ENCODE results near the gene TESK2. TPM values are rescaled to one million over a fixed set of nuclear protein-coding genes. Genes with fewer than 3 reads are reported as not detected.
A peak's percentile ranks its signal among the peaks of the same experiment; 100 is the strongest.

The TESK2 gene
- total RNA-seq, 1 experiment from 2014 or later = 13.8 TPM

DNA sequence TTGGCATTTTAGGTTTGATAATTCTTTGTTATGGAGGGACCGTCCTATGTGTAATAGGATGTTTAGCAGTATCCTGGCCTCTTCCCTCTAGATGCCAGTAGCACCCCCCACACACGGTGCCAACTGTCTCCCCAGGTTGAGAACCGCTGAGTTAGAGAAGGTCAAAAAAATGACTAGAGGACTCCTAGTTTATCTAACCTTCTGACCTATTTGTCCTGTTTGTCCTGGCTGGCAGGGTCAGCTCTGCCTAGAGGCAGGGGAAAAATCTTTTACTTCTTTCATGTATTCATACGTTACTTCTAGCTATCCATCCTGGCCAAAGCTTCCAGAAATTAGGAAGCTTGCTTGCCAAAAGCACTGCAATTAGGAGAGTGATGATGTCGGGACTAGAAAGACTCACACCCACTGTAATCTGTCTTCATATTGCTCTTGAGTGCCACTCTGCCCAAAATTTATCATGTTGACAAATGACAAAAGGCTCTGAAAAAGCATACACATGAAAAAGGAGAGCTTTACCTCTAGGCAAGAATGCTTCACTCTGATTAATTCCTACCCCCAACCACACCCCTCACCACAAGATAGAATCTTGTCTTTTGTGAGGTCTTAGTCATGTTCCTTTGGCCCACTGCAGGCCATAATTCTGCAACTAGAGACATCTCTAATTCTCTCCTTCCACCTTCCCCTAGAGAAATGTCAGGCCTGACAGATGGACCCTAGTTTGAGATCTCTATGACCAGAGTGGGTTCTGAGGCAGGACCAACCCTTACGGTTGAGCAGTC is 45.2 kb upstream of the TESK2 start:
- no peak overlapping the region for H3K4me3 ChIP-seq
- H3K4me1 ChIP-seq (replicated peaks; ENCODE audit: insufficient read depth) = peaks cover 13% of the 10 kb centered on the region
- ChIA-PET CTCF (interaction anchor here (0.8 kb wide), 1 partner anchor 9 kb away, joined by 4 read pairs; no protein-coding TSS in a partner anchor), POLR2A (ENCODE audit: unreplicated experiment) (interaction anchor here (0.6 to 0.7 kb wide), 3 partner anchors 9 to 47 kb away, joined by 3 read pairs; no protein-coding TSS in a partner anchor)
- H3K4me2 ChIP-seq = 0 out of 2 replicates have a peak overlapping the region, but pooled peaks have one; percentile 11
- no peaks in the 10 kb centered on the region for H3K9me3 ChIP-seq (ENCODE audit: insufficient read depth, low read depth)
- no peaks in the 10 kb centered on the region for H3K9me2 ChIP-seq (ENCODE audit: insufficient read depth)
- peaks cover 14% of the 10 kb centered on the region; the same call in 1 of the 2 replicates for H3F3A ChIP-seq (ENCODE audit: insufficient read depth, low read depth)
- no peaks in the 10 kb centered on the region for H3K36me3 ChIP-seq (ENCODE audit: low read depth)
- H3K79me2 ChIP-seq (ENCODE audit: low read depth) = no peaks in the 10 kb centered on the region
- H4K20me1 ChIP-seq (ENCODE audit: insufficient read depth) = no peaks in the 10 kb centered on the region
- no peak overlapping the region for H3K27ac ChIP-seq
- TF ChIP-seq, protein P1, sequence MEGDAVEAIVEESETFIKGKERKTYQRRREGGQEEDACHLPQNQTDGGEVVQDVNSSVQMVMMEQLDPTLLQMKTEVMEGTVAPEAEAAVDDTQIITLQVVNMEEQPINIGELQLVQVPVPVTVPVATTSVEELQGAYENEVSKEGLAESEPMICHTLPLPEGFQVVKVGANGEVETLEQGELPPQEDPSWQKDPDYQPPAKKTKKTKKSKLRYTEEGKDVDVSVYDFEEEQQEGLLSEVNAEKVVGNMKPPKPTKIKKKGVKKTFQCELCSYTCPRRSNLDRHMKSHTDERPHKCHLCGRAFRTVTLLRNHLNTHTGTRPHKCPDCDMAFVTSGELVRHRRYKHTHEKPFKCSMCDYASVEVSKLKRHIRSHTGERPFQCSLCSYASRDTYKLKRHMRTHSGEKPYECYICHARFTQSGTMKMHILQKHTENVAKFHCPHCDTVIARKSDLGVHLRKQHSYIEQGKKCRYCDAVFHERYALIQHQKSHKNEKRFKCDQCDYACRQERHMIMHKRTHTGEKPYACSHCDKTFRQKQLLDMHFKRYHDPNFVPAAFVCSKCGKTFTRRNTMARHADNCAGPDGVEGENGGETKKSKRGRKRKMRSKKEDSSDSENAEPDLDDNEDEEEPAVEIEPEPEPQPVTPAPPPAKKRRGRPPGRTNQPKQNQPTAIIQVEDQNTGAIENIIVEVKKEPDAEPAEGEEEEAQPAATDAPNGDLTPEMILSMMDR (conservative IDR thresholded peaks at IDR 0.05) = no peak
- no peak for TF ChIP-seq EZH2 (IDR thresholded peaks at IDR 0.05; ENCODE audit: low read depth)
- H3K27me3 ChIP-seq (ENCODE audit: insufficient read depth, low read depth) = no peaks in the 10 kb centered on the region
- intact Hi-C loops (cut with micrococcal nuclease; ENCODE audit: unreplicated experiment) = no loop called here
- no TSS peak for BruUV-seq (replicated peaks)
- H2AFZ ChIP-seq = no peak overlapping the region
- no peak for DNase-seq

DNA sequence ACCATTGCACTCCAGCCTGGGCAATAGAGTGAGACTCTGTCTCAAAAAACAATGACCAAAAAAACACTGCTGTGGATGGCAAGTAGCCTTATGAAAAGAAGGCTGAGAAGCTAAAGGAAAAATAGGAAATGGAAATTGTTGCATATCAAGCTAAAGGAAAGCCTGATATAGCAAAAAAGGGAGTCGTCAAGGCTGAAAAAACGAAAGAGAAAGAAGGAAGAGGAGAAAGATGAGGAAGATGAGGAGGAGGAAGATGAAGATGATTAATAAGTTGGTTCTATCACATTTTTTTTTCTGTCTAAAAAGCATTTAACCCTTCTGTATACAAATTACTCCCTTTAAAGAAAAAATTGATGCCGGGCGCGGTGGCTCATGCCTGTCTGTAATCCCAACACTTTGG is 40.9 kb upstream of the TESK2 start:
- no peak overlapping the region for H3K4me3 ChIP-seq
- H3K36me3 ChIP-seq (ENCODE audit: low read depth) = no peaks in the 10 kb centered on the region
- H3F3A ChIP-seq (ENCODE audit: insufficient read depth, low read depth) = peaks cover 11% of the 10 kb centered on the region; the same call in 1 of the 2 replicates
- H3K79me2 ChIP-seq (ENCODE audit: low read depth) = no peaks in the 10 kb centered on the region
- ChIA-PET CTCF (interaction anchor here (0.7 kb wide), 1 partner anchor 230 kb away, joined by 4 read pairs; no protein-coding TSS in a partner anchor), POLR2A (ENCODE audit: unreplicated experiment) (no interaction called here)
- H3K9me3 ChIP-seq (ENCODE audit: insufficient read depth, low read depth) = no peaks in the 10 kb centered on the region
- intact Hi-C loops (cut with micrococcal nuclease; ENCODE audit: unreplicated experiment) = no loop called here
- peaks cover 13% of the 10 kb centered on the region for H3K4me1 ChIP-seq (replicated peaks; ENCODE audit: insufficient read depth)
- no peak for TF ChIP-seq EZH2 (IDR thresholded peaks at IDR 0.05; ENCODE audit: low read depth)
- TF ChIP-seq, protein P1 (conservative IDR thresholded peaks at IDR 0.05) = no peak
- no peaks in the 10 kb centered on the region for H4K20me1 ChIP-seq (ENCODE audit: insufficient read depth)
- H3K27me3 ChIP-seq (ENCODE audit: insufficient read depth, low read depth) = no peaks in the 10 kb centered on the region
- no TSS peak for BruUV-seq (replicated peaks)
- DNase-seq = no peak
- H2AFZ ChIP-seq = no peak overlapping the region
- no peak overlapping the region for H3K27ac ChIP-seq
- H3K4me2 ChIP-seq = no peak overlapping the region
- no peaks in the 10 kb centered on the region for H3K9me2 ChIP-seq (ENCODE audit: insufficient read depth)

DNA sequence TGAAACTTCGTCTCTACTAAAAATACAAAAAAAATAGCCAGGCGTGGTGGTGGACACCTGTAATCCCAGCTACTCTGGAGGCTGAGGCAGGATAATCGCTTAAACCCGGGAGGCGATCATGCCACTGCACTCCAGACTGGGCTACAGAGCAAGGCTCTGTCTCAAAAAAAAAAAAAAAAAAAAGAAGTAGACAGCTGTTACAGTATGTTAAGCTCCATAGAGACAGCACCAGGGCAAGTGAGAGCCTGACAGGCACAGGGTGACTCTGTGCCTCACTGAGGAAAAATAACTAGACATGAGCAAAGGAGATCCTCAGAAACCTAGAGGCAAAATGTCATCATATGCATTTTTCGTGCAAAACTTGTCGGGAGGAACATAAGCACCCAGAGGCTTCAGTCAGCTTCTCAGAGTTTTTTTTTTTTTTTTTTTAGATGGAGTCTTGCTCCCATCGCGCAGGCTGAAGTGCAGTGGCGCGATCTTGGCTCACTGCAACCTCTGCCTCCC is 39.7 kb upstream of the TESK2 start:
- CTCF ChIA-PET = no interaction called here
- H3K4me3 ChIP-seq = no peak overlapping the region

More for the DNA sequence above, 39.7 kb upstream of the TESK2 start:
- no peak overlapping the region for H2AFZ ChIP-seq
- H3K36me3 ChIP-seq (ENCODE audit: low read depth) = no peaks in the 10 kb centered on the region
- peaks cover 4% of the 10 kb centered on the region; the same call in 1 of the 2 replicates for H3F3A ChIP-seq (ENCODE audit: insufficient read depth, low read depth)
- intact Hi-C loops (cut with micrococcal nuclease; ENCODE audit: unreplicated experiment) = no loop called here
- POLR2A ChIA-PET (ENCODE audit: unreplicated experiment) = no interaction called here
- no peaks in the 10 kb centered on the region for H3K9me2 ChIP-seq (ENCODE audit: insufficient read depth)
- no TSS peak for BruUV-seq (replicated peaks)
- DNase-seq = no peak
- no peak overlapping the region for H3K27ac ChIP-seq
- H3K4me1 ChIP-seq (replicated peaks; ENCODE audit: insufficient read depth) = peaks cover 15% of the 10 kb centered on the region
- no peak overlapping the region for H3K4me2 ChIP-seq
- no peaks in the 10 kb centered on the region for H3K79me2 ChIP-seq (ENCODE audit: low read depth)
- no peaks in the 10 kb centered on the region for H3K27me3 ChIP-seq (ENCODE audit: insufficient read depth, low read depth)
- no peaks in the 10 kb centered on the region for H4K20me1 ChIP-seq (ENCODE audit: insufficient read depth)
- TF ChIP-seq, protein P1 (conservative IDR thresholded peaks at IDR 0.05) = no peak
- TF ChIP-seq EZH2 (IDR thresholded peaks at IDR 0.05; ENCODE audit: low read depth) = no peak
- no peaks in the 10 kb centered on the region for H3K9me3 ChIP-seq (ENCODE audit: insufficient read depth, low read depth)

Measured in PC-9 (cell line).